ENCODE measurements around the gene FBXL7. TPM values are rescaled to one million over a fixed set of nuclear protein-coding genes. Genes with fewer than 3 reads are reported as not detected.

The FBXL7 gene
- total RNA-seq, 1 donor from 2014 or later = not detected

DNA sequence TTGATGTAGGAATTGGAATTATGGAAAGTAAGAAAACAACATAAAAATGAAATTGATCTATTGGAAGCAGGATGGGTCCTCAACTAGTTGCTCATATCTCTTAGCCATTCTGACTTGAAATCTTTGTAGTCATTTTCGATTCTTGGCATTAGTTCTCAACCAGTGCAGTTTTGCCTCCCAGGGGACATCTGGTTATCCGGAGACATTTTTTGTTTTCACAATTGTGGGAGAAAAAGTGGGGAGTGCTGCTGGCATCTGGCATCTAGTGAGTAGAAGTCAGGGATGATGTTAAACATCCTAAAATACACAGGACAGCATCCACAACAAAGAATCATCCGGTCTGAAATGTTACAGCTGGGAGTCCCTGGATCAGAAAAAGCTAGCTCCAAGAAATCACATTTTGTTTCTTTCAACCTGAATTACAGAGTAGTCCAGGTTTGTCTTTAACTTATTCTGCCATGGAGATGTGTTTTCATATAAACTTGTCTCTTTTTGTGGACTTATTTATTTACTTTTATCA lies 74.9 kb downstream of the FBXL7 start:
- intact Hi-C loops (cut with micrococcal nuclease) = no loop called here
- H3K27ac Mint-ChIP-seq = no peak overlapping the region
- no peaks in the 10 kb centered on the region for H3K4me1 Mint-ChIP-seq (ENCODE audit: low read depth)
- no peaks in the 10 kb centered on the region for H3K36me3 Mint-ChIP-seq (ENCODE audit: low read depth)
- H3K9me3 Mint-ChIP-seq = peaks cover 3% of the 10 kb centered on the region
- no peak overlapping the region for H3K4me3 Mint-ChIP-seq (ENCODE audit: low read depth)
- no peaks in the 10 kb centered on the region for H3K27me3 Mint-ChIP-seq (ENCODE audit: low read depth)
- no peak for DNase-seq (ENCODE audit: low spot score)

GRCh38 chr5:15575666-15576065 lies 75.7 kb downstream of the FBXL7 start:
- no peak overlapping the region for H3K4me3 Mint-ChIP-seq (ENCODE audit: low read depth)
- intact Hi-C loops (cut with micrococcal nuclease) = no loop called here
- H3K27me3 Mint-ChIP-seq (ENCODE audit: low read depth) = no peaks in the 10 kb centered on the region

GRCh38 chr5:15577132-15577531 lies 77.2 kb downstream of the FBXL7 start:
- H3K27me3 Mint-ChIP-seq (ENCODE audit: low read depth) = no peaks in the 10 kb centered on the region
- intact Hi-C loops (cut with micrococcal nuclease) = no loop called here
- no peak overlapping the region for H3K27ac Mint-ChIP-seq
- no peak overlapping the region for H3K4me3 Mint-ChIP-seq (ENCODE audit: low read depth)
- peaks cover 7% of the 10 kb centered on the region for H3K9me3 Mint-ChIP-seq
- no peaks in the 10 kb centered on the region for H3K4me1 Mint-ChIP-seq (ENCODE audit: low read depth)
- no peak for DNase-seq (ENCODE audit: low spot score)
- H3K36me3 Mint-ChIP-seq (ENCODE audit: low read depth) = no peaks in the 10 kb centered on the region

More at GRCh38 chr5:15575666-15576065, 75.7 kb downstream of the FBXL7 start:
- Mint-ChIP-seq H3K36me3 (ENCODE audit: low read depth) (no peaks in the 10 kb centered on the region), H3K4me1 (ENCODE audit: low read depth) (no peaks in the 10 kb centered on the region), H3K27ac (no peak overlapping the region), H3K9me3 (peaks cover 4% of the 10 kb centered on the region)
- DNase-seq (ENCODE audit: low spot score) = no peak

- Mint-ChIP-seq H3K27ac (no peak overlapping the region), H3K9me3 (peaks cover 7% of the 10 kb centered on the region), H3K4me1 (ENCODE audit: low read depth) (no peaks in the 10 kb centered on the region), H3K27me3 (ENCODE audit: low read depth) (no peaks in the 10 kb centered on the region), H3K36me3 (ENCODE audit: low read depth) (no peaks in the 10 kb centered on the region), H3K4me3 (ENCODE audit: low read depth) (no peak overlapping the region)
- no peak for DNase-seq (ENCODE audit: low spot score)
- intact Hi-C loops (cut with micrococcal nuclease) = no loop called here
Measured at GRCh38 chr5:15577831-15578230, 77.9 kb downstream of the FBXL7 start.

DNA sequence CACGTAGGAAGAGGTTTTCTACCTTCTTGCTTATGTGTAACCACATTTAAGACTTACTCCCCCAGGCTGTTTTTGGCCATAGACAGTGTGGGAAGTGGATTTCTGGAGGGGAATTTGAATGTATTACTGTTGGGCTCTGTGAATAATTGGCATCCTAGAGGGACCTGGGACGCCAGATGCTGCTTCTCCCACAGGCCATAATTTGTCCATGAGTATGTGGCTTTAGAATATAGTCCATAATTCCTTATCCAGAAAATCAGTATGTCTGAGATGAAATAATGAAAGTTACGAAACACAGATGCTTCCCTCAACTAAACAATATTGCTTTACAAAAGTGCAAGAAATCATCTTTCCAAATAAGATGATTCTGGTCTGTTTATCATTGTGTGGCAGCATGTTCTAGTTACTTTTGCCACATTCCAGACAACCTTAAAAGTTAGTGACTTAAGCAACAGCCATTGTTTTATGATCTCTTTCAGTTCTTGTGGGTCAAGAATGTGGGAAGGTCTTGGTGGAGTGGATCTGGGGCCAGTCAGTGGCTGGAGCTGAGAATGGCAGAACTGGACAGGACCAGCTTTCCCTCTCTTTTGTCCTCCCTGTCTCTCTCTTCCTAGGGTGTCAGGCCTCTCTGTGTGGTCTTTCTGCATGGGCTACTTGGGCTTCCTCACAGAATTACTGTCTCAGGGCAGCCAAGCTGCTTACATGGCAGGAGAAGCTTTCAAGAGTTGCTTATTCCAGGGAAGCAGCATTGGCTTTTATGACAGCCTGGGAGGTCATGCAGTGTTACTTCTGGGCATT lies 79.4 kb downstream of the FBXL7 start:
- H3K27me3 Mint-ChIP-seq (ENCODE audit: low read depth) = no peaks in the 10 kb centered on the region
- no peak for DNase-seq (ENCODE audit: low spot score)
- intact Hi-C loops (cut with micrococcal nuclease) = no loop called here
- H3K36me3 Mint-ChIP-seq (ENCODE audit: low read depth) = no peaks in the 10 kb centered on the region
- H3K4me1 Mint-ChIP-seq (ENCODE audit: low read depth) = no peaks in the 10 kb centered on the region
- H3K4me3 Mint-ChIP-seq (ENCODE audit: low read depth) = no peak overlapping the region
- peaks cover 11% of the 10 kb centered on the region for H3K9me3 Mint-ChIP-seq
- H3K27ac Mint-ChIP-seq = no peak overlapping the region

- H3K36me3 Mint-ChIP-seq (ENCODE audit: low read depth) = no peaks in the 10 kb centered on the region
- H3K27me3 Mint-ChIP-seq (ENCODE audit: low read depth) = no peaks in the 10 kb centered on the region
- DNase-seq (ENCODE audit: low spot score) = no peak
- no peak overlapping the region for H3K27ac Mint-ChIP-seq
- H3K4me1 Mint-ChIP-seq (ENCODE audit: low read depth) = no peaks in the 10 kb centered on the region
- no peak overlapping the region for H3K4me3 Mint-ChIP-seq (ENCODE audit: low read depth)
- peaks cover 27% of the 10 kb centered on the region for H3K9me3 Mint-ChIP-seq
- intact Hi-C loops (cut with micrococcal nuclease) = no loop called here
Measured at GRCh38 chr5:15584528-15584927, 84.5 kb downstream of the FBXL7 start.

- Mint-ChIP-seq H3K4me3 (ENCODE audit: low read depth) (no peak overlapping the region), H3K4me1 (ENCODE audit: low read depth) (no peaks in the 10 kb centered on the region), H3K27ac (no peak overlapping the region), H3K27me3 (ENCODE audit: low read depth) (no peaks in the 10 kb centered on the region), H3K9me3 (peaks cover 27% of the 10 kb centered on the region), H3K36me3 (ENCODE audit: low read depth) (no peaks in the 10 kb centered on the region)
- intact Hi-C loops (cut with micrococcal nuclease) = no loop called here
- no peak for DNase-seq (ENCODE audit: low spot score)
Measured at GRCh38 chr5:15585128-15585527, 85.1 kb downstream of the FBXL7 start.

GRCh38 chr5:15585841-15586591 lies 86.0 kb downstream of the FBXL7 start:
- Mint-ChIP-seq H3K4me3 (ENCODE audit: low read depth) (no peak overlapping the region), H3K9me3 (peaks cover 29% of the 10 kb centered on the region), H3K27ac (no peak overlapping the region), H3K36me3 (ENCODE audit: low read depth) (no peaks in the 10 kb centered on the region), H3K27me3 (ENCODE audit: low read depth) (no peaks in the 10 kb centered on the region), H3K4me1 (ENCODE audit: low read depth) (no peaks in the 10 kb centered on the region)
- intact Hi-C loops (cut with micrococcal nuclease) = no loop called here
- no peak for DNase-seq (ENCODE audit: low spot score)

DNA sequence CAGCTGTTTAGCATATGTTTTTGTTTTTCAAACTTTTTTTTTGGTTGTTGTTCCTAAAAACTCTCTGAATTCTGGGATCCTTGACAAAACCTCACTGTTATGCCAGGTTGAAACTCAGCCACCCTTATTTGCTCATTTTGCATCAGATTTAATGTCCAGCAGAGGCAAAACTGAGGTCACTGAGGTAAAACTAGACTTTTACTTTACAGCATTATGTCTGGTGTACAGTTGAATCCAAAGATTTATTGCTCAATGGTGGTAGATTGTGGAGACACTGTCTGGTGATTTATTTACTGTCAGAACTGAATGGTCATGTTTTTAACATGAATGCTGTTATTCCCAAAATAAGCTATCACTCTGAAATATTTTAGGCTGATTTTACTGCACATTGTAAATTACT lies 87.9 kb downstream of the FBXL7 start:
- intact Hi-C loops (cut with micrococcal nuclease) = no loop called here
- peaks cover 32% of the 10 kb centered on the region for H3K9me3 Mint-ChIP-seq
- H3K4me1 Mint-ChIP-seq (ENCODE audit: low read depth) = no peaks in the 10 kb centered on the region
- no peaks in the 10 kb centered on the region for H3K36me3 Mint-ChIP-seq (ENCODE audit: low read depth)
- no peaks in the 10 kb centered on the region for H3K27me3 Mint-ChIP-seq (ENCODE audit: low read depth)
- no peak overlapping the region for H3K27ac Mint-ChIP-seq
- H3K4me3 Mint-ChIP-seq (ENCODE audit: low read depth) = no peak overlapping the region
- no peak for DNase-seq (ENCODE audit: low spot score)

DNA sequence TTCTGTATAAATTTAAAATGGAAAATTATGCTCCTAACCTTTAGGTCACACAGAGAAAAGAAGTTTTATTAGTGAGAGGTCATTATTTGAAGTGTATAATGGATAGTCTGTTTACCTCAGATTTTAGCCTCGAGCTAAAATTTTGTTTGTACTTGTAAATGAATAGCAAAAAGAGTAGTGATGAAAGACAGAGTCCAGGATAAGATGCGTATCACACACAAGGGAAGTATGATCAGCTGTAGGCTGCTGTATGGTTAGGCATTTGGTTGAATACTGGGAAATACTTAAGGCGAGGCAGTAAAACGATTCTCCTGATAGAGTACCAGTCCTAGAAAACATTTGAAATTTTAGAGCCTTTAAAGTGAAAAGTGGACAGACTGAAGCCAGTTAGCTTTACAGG lies 92.7 kb downstream of the FBXL7 start:
- no peak overlapping the region for H3K27ac Mint-ChIP-seq

GRCh38 chr5:15594977-15595568 lies 95.1 kb downstream of the FBXL7 start:
- DNase-seq (ENCODE audit: low spot score) = no peak
- intact Hi-C loops (cut with micrococcal nuclease) = no loop called here
- Mint-ChIP-seq H3K4me1 (ENCODE audit: low read depth) (no peaks in the 10 kb centered on the region), H3K36me3 (ENCODE audit: low read depth) (no peaks in the 10 kb centered on the region), H3K4me3 (ENCODE audit: low read depth) (no peak overlapping the region), H3K27ac (no peak overlapping the region), H3K9me3 (peaks cover 17% of the 10 kb centered on the region), H3K27me3 (ENCODE audit: low read depth) (no peaks in the 10 kb centered on the region)

More for the DNA sequence above, 92.7 kb downstream of the FBXL7 start:
- intact Hi-C loops (cut with micrococcal nuclease) = no loop called here
- Mint-ChIP-seq H3K36me3 (ENCODE audit: low read depth) (no peaks in the 10 kb centered on the region), H3K4me1 (ENCODE audit: low read depth) (no peaks in the 10 kb centered on the region), H3K9me3 (peaks cover 16% of the 10 kb centered on the region), H3K27me3 (ENCODE audit: low read depth) (no peaks in the 10 kb centered on the region), H3K4me3 (ENCODE audit: low read depth) (no peak overlapping the region)
- no peak for DNase-seq (ENCODE audit: low spot score)

- Mint-ChIP-seq H3K27me3 (ENCODE audit: low read depth) (no peaks in the 10 kb centered on the region), H3K4me3 (ENCODE audit: low read depth) (no peak overlapping the region)
Measured at GRCh38 chr5:15595929-15596328, 95.9 kb downstream of the FBXL7 start.

GRCh38 chr5:15596936-15597335 lies 97.0 kb downstream of the FBXL7 start:
- H3K27ac Mint-ChIP-seq = no peak overlapping the region
- intact Hi-C loops (cut with micrococcal nuclease) = no loop called here
- H3K4me3 Mint-ChIP-seq (ENCODE audit: low read depth) = no peak overlapping the region

More at GRCh38 chr5:15595929-15596328, 95.9 kb downstream of the FBXL7 start:
- peaks cover 11% of the 10 kb centered on the region for H3K9me3 Mint-ChIP-seq
- no peak for DNase-seq (ENCODE audit: low spot score)
- intact Hi-C loops (cut with micrococcal nuclease) = no loop called here
- H3K4me1 Mint-ChIP-seq (ENCODE audit: low read depth) = no peaks in the 10 kb centered on the region
- no peak overlapping the region for H3K27ac Mint-ChIP-seq
- no peaks in the 10 kb centered on the region for H3K36me3 Mint-ChIP-seq (ENCODE audit: low read depth)

More at GRCh38 chr5:15596936-15597335, 97.0 kb downstream of the FBXL7 start:
- Mint-ChIP-seq H3K9me3 (peaks cover 11% of the 10 kb centered on the region), H3K27me3 (ENCODE audit: low read depth) (no peaks in the 10 kb centered on the region), H3K36me3 (ENCODE audit: low read depth) (no peaks in the 10 kb centered on the region), H3K4me1 (ENCODE audit: low read depth) (no peaks in the 10 kb centered on the region)
- no peak for DNase-seq (ENCODE audit: low spot score)
